K562 (cell line): ENCODE data around the gene PNPO. TPM values are rescaled to one million over a fixed set of nuclear protein-coding genes. Genes with fewer than 3 reads are reported as not detected.

ENCODE experiments used
- ATAC-seq: fragments of 200-7000 bp; cut with Tn5 transposase; 3 replicates; pipeline ENCODE4 v1.9.1; 2020; ENCODE audit warnings: moderate library complexity
- BruUV-seq: library from RNA; stranded (reverse); fragments of 400-500 nt; replicated peaks from 2 replicates; lab custom pipeline; 2021; lab: Mats Ljungman, UMichigan
- CTCF ChIA-PET: fragments of 300-600 bp; formaldehyde crosslinking; extraction: SDS; loops from one replicate; lab custom pipeline; 2021; ENCODE audit warnings: low intra/inter-chr PET ratio; lab: Yijun Ruan, JAX
- POLR2A ChIA-PET: fragments of 300-600, 350-650 bp; sonication (Branson Sonifier 250); formaldehyde crosslinking; extraction: SDS; loops from one replicate; lab custom pipeline; 2021; ENCODE audit warnings: antibody characterized with exemption, inconsistent platforms; lab: Yijun Ruan, JAX
- DNase-seq, 4 experiments: peaks; one replicate each; pipeline versions ENCODE4 v3.0.0 to v3.0.0-alpha.2; 2011 to 2018; ENCODE audit warnings: low spot score in 3 of 4, mixed read lengths in 3 of 4; ENCODE audit errors: extremely low read depth in 1 of 4
- FAIRE-seq: peaks from 2 replicates; lab custom pipeline; 2011; peaks lifted over from hg19 to GRCh38; lab: Jason Lieb, UNC
- H2AFZ ChIP-seq: 2 replicates; pipeline ENCODE4 v1.6.0; 2011; ENCODE audit warnings: low read depth, low read length, control low read depth, inconsistent platforms
- H3K27ac ChIP-seq: fragments of 200-600 bp; 3 replicates; pipeline ENCODE4 v1.8.0; 2011; ENCODE audit warnings: low read depth, mild to moderate bottlenecking, control low read depth, inconsistent platforms, low read length, moderate library complexity, mixed read lengths; ENCODE audit errors: extremely low read depth
- H3K27me3 ChIP-seq, 2 experiments: fragments of 300-600 bp in 1 of 2; 2 replicates in 1 of 2; 3 replicates in 1 of 2; pipeline versions ENCODE4 v1.6.0 to v1.8.0; 2011; ENCODE audit warnings: inconsistent platforms in 2 of 2, low read length in 2 of 2, mild to moderate bottlenecking in 1 of 2, mixed read lengths in 1 of 2, moderate library complexity in 1 of 2; ENCODE audit not compliant: control insufficient read depth in 2 of 2, insufficient read depth in 2 of 2
- H3K36me3 ChIP-seq: fragments of 300-600 bp; 3 replicates; pipeline ENCODE4 v1.8.0; 2011; ENCODE audit warnings: mild to moderate bottlenecking, low read length, inconsistent platforms; ENCODE audit not compliant: control insufficient read depth, insufficient read depth
- H3K4me1 ChIP-seq, 2 experiments: fragments of 200-600 bp in 1 of 2; replicated peaks in 1 of 2; 2 replicates in 1 of 2; 3 replicates in 1 of 2; pipeline versions ENCODE4 v1.5.1 to v1.8.0; 2011; ENCODE audit warnings: inconsistent platforms in 2 of 2, low read length in 2 of 2, mild to moderate bottlenecking in 1 of 2, mixed read lengths in 1 of 2, moderate library complexity in 1 of 2; ENCODE audit not compliant: control insufficient read depth in 2 of 2, insufficient read depth in 2 of 2
- H3K4me2 ChIP-seq: 2 replicates; pipeline ENCODE4 v1.6.1; 2011; ENCODE audit warnings: low read length, control low read depth, inconsistent platforms, mixed read lengths; ENCODE audit not compliant: insufficient read depth
- H3K4me3 ChIP-seq: fragments of 200-600 bp; sonication (generic), shearing (Covaris generic); 2 replicates; pipeline ENCODE4 v1.5.1; 2016; ENCODE audit warnings: control low read depth, inconsistent platforms
- H3K79me2 ChIP-seq: fragments of 200-600 bp; 3 replicates; pipeline ENCODE4 v1.8.0; 2011; ENCODE audit warnings: low read length, inconsistent platforms; ENCODE audit not compliant: control insufficient read depth, insufficient read depth
- H3K9ac ChIP-seq, 2 experiments: 2 replicates each; pipeline versions ENCODE4 v1.6.0 to v1.6.1; 2011; ENCODE audit warnings: low read depth in 2 of 2, low read length in 2 of 2, control low read depth in 1 of 2, inconsistent platforms in 1 of 2, mild to moderate bottlenecking in 1 of 2, mixed read lengths in 1 of 2; ENCODE audit not compliant: insufficient read depth in 1 of 2
- H3K9me1 ChIP-seq: one replicate; pipeline ENCODE4 v1.6.0; 2011; ENCODE audit warnings: inconsistent platforms, mild to moderate bottlenecking, low read length, moderate library complexity; ENCODE audit not compliant: control insufficient read depth, insufficient read depth
- H3K9me3 ChIP-seq: replicated peaks from 2 replicates; pipeline ENCODE4 v1.5.1; 2011; ENCODE audit warnings: low read depth, low read length, inconsistent platforms; ENCODE audit not compliant: control insufficient read depth, insufficient read depth
- H4K20me1 ChIP-seq: replicated peaks from 2 replicates; pipeline ENCODE4 v1.6.1; 2011; ENCODE audit warnings: low read length, inconsistent platforms, mixed read lengths; ENCODE audit not compliant: control insufficient read depth, insufficient read depth
- CREM ChIP-seq: IDR thresholded peaks from 2 replicates; pipeline ENCODE4 v1.6.1; 2014; ENCODE audit warnings: antibody characterized with exemption, low read depth
- DDX20 ChIP-seq: fragments of 450-650 bp; IDR thresholded peaks from 2 replicates; pipeline ENCODE4 v1.6.1; 2016; ENCODE audit warnings: missing genetic modification characterization, low read depth, mild to moderate bottlenecking, missing compliant biosample characterization, moderate library complexity
- GTF2F1 ChIP-seq: IDR thresholded peaks from 2 replicates; pipeline ENCODE4 v1.6.1; 2011; ENCODE audit warnings: low read depth, low read length, improper control_type of control experiment
- MAFF ChIP-seq: IDR thresholded peaks from 2 replicates; pipeline ENCODE4 v1.6.1; 2012; ENCODE audit warnings: low read length, improper control_type of control experiment
- STAG1 ChIP-seq: sonication (generic); formaldehyde crosslinking; IDR thresholded peaks from 2 replicates; pipeline ENCODE4 v1.5.0; 2020; ENCODE audit warnings: missing genetic modification reagents, borderline replicate concordance
- STAT5B ChIP-seq: fragments of 250-450 bp; sonication (Bioruptor Pico); IDR thresholded peaks from 2 replicates; pipeline ENCODE4 v1.8.0; 2021; ENCODE audit warnings: mild to moderate bottlenecking, inconsistent platforms
- ZEB2 ChIP-seq: fragments of 450-650 bp; IDR thresholded peaks from 2 replicates; pipeline ENCODE4 v1.6.1; 2016
- ZNF224 ChIP-seq: sonication (generic); formaldehyde crosslinking; IDR thresholded peaks from 2 replicates; pipeline ENCODE4 v1.8.0; 2022; ENCODE audit warnings: mild to moderate bottlenecking, missing genetic modification reagents
- ZNF232 ChIP-seq: sonication (generic); formaldehyde crosslinking; IDR thresholded peaks from 2 replicates; pipeline ENCODE4 v1.8.0; 2022; ENCODE audit warnings: mild to moderate bottlenecking, missing genetic modification reagents
- ZNF354B ChIP-seq: fragments of 250-450 bp; sonication (Bioruptor Pico); IDR thresholded peaks from 2 replicates; pipeline ENCODE4 v1.4.0; 2020
- ZNF431 ChIP-seq: sonication (generic); formaldehyde crosslinking; IDR thresholded peaks from 2 replicates; pipeline ENCODE4 v1.8.0; 2022; ENCODE audit warnings: mild to moderate bottlenecking, missing genetic modification reagents
- ZNF584 ChIP-seq: fragments of 200-800 bp; sonication (Bioruptor generic); IDR thresholded peaks from 2 replicates; pipeline ENCODE4 v1.6.1; 2016; ENCODE audit warnings: low read depth, mild to moderate bottlenecking, missing genetic modification characterization, missing compliant biosample characterization
- WGBS: fragments of 100-300 bp; shearing (Covaris generic); methylation state at CpG from one replicate; pipeline ENCODE4 v1.1.6; 2016; ENCODE audit warnings: low coverage, mixed read lengths; ENCODE audit not compliant: insufficient coverage; ENCODE audit errors: missing lambda C conversion rate; 5-methylcytosine and 5-hydroxymethylcytosine counted together
- in situ Hi-C: fragments of 300-500 bp; cut with MboI; formaldehyde crosslinking; loops from 4 replicates; pipeline ENCODE4 v1.15.0; 2018; ENCODE audit warnings: inconsistent platforms, mixed read lengths
- intact Hi-C: fragments of 100-400 bp; cut with micrococcal nuclease; formaldehyde crosslinking; loops from 2 replicates; pipeline ENCODE4 v1.14.2; 2022
- polyA plus RNA-seq, 8 experiments: library from polyadenylated mRNA; depleted of rRNA in 4 of 8; stranded (reverse) in 5 of 8; unstranded in 3 of 8; fragments of >200 nt; fragmentation: Nextera tagmentation in 2 of 8; fragmentation: Illumina TruSeq in 1 of 8; extraction: Ambion mirVana in 2 of 8; extraction: Trizol in 1 of 8; gene quantifications; 2 replicates each; pipeline versions ENCODE4 v1.2.1 to v1.2.3, GENCODE V29; 2011 to 2014; ENCODE audit warnings: inconsistent platforms in 1 of 8, missing spikeins in 1 of 8
- total RNA-seq, 7 experiments: library from RNA; depleted of rRNA in 6 of 7; stranded (reverse); fragments of >200 nt in 6 of 7; fragmentation: Illumina TruSeq in 2 of 7; extraction: Trizol in 2 of 7; gene quantifications; 2 replicates each; pipeline versions ENCODE4 v1.2.1 to v1.2.3, GENCODE V29; 2011 to 2021; ENCODE audit warnings: low replicate concordance in 1 of 7
- TF ChIP-seq, protein P1 (sequence below): fragments of 450-650 bp; IDR thresholded peaks from 2 replicates; pipeline ENCODE4 v1.6.1; 2017; ENCODE audit warnings: mild to moderate bottlenecking, moderate library complexity
- TF ChIP-seq, protein P2 (sequence below): sonication (generic); formaldehyde crosslinking; IDR thresholded peaks from 2 replicates; pipeline ENCODE4 v1.8.1; 2022; ENCODE audit warnings: missing genetic modification reagents
- TF ChIP-seq, protein P3 (sequence below), 2 experiments: IDR thresholded peaks; 2 replicates each; pipeline ENCODE4 v1.6.1; 2011; ENCODE audit warnings: borderline replicate concordance in 1 of 2, control low read depth in 1 of 2, low read depth in 1 of 2, low read length in 1 of 2, mild to moderate bottlenecking in 1 of 2, mixed read lengths in 1 of 2, moderate library complexity in 1 of 2; ENCODE audit not compliant: insufficient read depth in 1 of 2, insufficient read length in 1 of 2, poor library complexity in 1 of 2, severe bottlenecking in 1 of 2; ENCODE audit errors: extremely low read depth in 1 of 2

Gene PNPO
- total and polyA plus RNA-seq, 9 of the 15 experiments (the other 6 are each of a cell fraction or from before 2014, with no cell fraction given): 16.6 to 39.0 (median 27.4) TPM

DNA sequence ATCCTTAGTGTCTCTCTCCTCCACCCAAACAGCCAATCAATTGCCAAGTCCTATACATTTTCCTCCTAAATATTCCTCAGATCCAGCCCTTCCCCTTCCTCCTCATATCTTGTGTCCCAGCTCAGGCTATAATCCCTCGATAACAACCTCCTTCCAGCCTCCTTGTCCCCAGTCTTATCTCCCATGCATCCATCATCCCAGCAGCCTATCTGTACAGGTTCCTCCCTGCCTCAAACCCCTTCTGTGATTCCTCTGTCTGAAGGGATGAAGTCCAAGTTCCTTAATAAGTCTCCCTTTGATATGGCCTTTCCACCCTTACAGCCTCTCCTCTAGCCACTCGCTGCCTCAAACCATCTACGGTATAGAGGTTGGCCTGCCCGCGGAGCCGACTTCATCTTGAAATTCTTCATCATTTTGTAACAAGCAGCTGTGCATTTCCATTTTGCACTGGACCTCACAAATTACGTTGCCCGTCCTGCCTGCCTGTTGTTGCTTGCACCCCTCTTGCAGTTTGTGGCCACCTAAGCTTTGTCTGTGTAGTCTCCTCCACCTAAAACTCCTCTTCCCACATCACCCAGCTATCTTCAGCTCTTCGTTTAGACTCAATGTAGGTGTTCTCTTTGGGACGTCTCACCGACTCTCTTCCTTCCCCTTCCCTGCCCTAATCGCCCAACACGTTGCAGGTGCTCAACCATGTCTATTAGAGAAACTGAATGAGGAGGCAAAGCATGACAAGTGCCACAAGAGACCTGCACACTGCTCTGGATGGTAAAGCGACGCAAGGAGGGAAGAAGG lies 28.8 kb downstream of the PNPO start (continued):
- TF ChIP-seq, protein P1, sequence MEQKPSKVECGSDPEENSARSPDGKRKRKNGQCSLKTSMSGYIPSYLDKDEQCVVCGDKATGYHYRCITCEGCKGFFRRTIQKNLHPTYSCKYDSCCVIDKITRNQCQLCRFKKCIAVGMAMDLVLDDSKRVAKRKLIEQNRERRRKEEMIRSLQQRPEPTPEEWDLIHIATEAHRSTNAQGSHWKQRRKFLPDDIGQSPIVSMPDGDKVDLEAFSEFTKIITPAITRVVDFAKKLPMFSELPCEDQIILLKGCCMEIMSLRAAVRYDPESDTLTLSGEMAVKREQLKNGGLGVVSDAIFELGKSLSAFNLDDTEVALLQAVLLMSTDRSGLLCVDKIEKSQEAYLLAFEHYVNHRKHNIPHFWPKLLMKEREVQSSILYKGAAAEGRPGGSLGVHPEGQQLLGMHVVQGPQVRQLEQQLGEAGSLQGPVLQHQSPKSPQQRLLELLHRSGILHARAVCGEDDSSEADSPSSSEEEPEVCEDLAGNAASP: no peak
- TF ChIP-seq ZNF584 (CRISPR knock-in tag): no peak

DNA sequence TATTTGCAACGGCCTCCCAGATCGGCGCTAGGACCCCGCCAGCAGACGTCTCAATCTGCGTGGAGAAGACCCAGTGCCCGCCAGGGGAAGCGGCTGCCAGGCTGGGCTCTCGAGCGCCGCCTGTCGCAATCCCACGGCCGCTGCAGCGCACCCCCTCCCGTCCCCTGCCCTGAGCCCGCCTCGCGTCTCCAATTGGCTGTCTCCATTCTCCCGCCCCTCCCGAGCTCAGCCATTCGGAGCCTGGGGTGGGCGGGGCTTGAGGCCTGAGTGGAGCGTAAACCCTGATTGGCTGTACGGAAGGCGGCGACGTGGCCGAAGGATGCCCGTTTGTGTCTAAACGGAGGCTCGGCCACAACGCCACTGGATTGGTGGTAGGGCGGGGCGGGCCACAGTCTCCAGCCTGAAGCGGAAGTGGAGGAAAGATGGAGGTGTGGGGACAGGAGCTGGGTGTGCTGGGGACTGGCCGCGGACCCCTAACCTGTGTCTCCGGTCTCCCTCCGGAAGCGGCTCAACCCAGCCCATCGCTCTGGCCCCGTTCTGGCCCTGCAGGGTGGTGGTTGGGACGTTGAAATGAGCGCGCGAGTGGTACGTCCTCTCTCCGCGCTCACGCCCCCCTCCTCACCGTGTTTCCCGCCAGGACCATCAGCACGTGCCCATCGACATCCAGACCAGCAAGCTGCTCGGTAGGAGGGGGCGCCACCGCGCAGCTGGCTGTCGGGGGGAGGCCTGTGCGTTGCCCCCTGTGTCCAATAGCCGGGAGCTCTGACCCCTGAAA lies 29.5 kb downstream of the PNPO start, which contains the start of gene CDK5RAP3:
TSS of gene CDK5RAP3 (plus strand) at position 389 of the 775 bp plus-strand sequence. CDS start at position 423, 34 bp downstream.
- Histone ChIP-seq H4K20me1 (no peaks in the 10 kb centered on the region), H2AFZ (peak within 1 kb of the TSS; percentile 99), H3K4me2 (peak within 1 kb of the TSS; percentile 89), H3K79me2 (peaks cover 19% of the 10 kb centered on the region), H3K4me3 (peak within 1 kb of the TSS; percentile 54), H3K27ac (peak within 1 kb of the TSS; percentile 84), H3K27me3 (no peaks in the 10 kb centered on the region), H3K4me1 (peaks cover 20 to 31% of the 10 kb centered on the region in 2 experiments; a peak in 4 of 5 replicates), H3K9ac (peak within 1 kb of the TSS; percentile 72 to 93), H3K9me1 (no peaks in the 10 kb centered on the region), H3K36me3 (peaks cover 38% of the 10 kb centered on the region), H3K9me3 (no peaks in the 10 kb centered on the region)
- POLR2A ChIA-PET: interaction anchor here (0.6 to 2.3 kb wide), 30 partner anchors 8 to 897 kb away, joined by 3 to 18 read pairs (median 4); partner anchors contain the start of genes LRRC46, MRPL10, NFE2L1 and PNPO
- ATAC-seq (peak; percentile 99), DNase-seq (peak; percentile 97 to 100 (median 98)), FAIRE-seq (peak; percentile 100)
- BruUV-seq: TSS peak; percentile 78
- in situ Hi-C loops: no loop called here
- 0% methylated on average over 37 of the region's 62 CpGs for WGBS
- intact Hi-C loops: loop anchor here (1.0 kb wide), 2 partner anchors 22 to 76 kb away; no protein-coding TSS in a partner anchor
- CTCF ChIA-PET: interaction anchor here (0.6 to 1.8 kb wide), 3 partner anchors 22 to 81 kb away, joined by 3 to 6 read pairs (median 3); no protein-coding TSS in a partner anchor
- TF ChIP-seq, protein P2, sequence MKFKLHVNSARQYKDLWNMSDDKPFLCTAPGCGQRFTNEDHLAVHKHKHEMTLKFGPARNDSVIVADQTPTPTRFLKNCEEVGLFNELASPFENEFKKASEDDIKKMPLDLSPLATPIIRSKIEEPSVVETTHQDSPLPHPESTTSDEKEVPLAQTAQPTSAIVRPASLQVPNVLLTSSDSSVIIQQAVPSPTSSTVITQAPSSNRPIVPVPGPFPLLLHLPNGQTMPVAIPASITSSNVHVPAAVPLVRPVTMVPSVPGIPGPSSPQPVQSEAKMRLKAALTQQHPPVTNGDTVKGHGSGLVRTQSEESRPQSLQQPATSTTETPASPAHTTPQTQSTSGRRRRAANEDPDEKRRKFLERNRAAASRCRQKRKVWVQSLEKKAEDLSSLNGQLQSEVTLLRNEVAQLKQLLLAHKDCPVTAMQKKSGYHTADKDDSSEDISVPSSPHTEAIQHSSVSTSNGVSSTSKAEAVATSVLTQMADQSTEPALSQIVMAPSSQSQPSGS (CRISPR knock-in tag): no peak
- TF ChIP-seq STAT5B (CRISPR knock-in tag): no peak
- no peak; the same call in 1 of the 2 replicates for TF ChIP-seq STAG1 (CRISPR knock-in tag)
- 0 out of 2 replicates have a peak, but pooled peaks have one; percentile 41 for TF ChIP-seq GTF2F1
- TF ChIP-seq, protein P3, sequence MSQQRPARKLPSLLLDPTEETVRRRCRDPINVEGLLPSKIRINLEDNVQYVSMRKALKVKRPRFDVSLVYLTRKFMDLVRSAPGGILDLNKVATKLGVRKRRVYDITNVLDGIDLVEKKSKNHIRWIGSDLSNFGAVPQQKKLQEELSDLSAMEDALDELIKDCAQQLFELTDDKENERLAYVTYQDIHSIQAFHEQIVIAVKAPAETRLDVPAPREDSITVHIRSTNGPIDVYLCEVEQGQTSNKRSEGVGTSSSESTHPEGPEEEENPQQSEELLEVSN (IDR thresholded peaks at IDR 0.05; ENCODE audit: borderline replicate concordance in 1 of 2, extremely low read depth in 1 of 2, insufficient read depth in 1 of 2, insufficient read length in 1 of 2, low read depth in 1 of 2, low read length in 1 of 2, poor library complexity in 1 of 2, severe bottlenecking in 1 of 2): peak; percentile 100
- TF ChIP-seq CREM: peak; percentile 82
- TF ChIP-seq ZNF431: peak; percentile 66
- no peak for TF ChIP-seq MAFF
- no peak for TF ChIP-seq ZNF354B
- TF ChIP-seq ZNF224 (CRISPR knock-in tag): peak; percentile 53; the same call in 1 of the 2 replicates
- no peak for TF ChIP-seq DDX20
- TF ChIP-seq ZEB2: no peak
- peak; percentile 92; the same call in 1 of the 2 replicates for TF ChIP-seq ZNF232
